Activated gamma-delta T cell (primary cell): Measurements from ENCODE around the gene EGLN2.
"Not testable (repeated sequence)": the region's sequence is repeated elsewhere in the genome, so short reads cannot be mapped to it uniquely, and the experiment has no call there.

Experiments
- DNase-seq: peaks from one replicate; lab custom pipeline; 2025; lab: John Stamatoyannopoulos, UW

The EGLN2 gene

DNA sequence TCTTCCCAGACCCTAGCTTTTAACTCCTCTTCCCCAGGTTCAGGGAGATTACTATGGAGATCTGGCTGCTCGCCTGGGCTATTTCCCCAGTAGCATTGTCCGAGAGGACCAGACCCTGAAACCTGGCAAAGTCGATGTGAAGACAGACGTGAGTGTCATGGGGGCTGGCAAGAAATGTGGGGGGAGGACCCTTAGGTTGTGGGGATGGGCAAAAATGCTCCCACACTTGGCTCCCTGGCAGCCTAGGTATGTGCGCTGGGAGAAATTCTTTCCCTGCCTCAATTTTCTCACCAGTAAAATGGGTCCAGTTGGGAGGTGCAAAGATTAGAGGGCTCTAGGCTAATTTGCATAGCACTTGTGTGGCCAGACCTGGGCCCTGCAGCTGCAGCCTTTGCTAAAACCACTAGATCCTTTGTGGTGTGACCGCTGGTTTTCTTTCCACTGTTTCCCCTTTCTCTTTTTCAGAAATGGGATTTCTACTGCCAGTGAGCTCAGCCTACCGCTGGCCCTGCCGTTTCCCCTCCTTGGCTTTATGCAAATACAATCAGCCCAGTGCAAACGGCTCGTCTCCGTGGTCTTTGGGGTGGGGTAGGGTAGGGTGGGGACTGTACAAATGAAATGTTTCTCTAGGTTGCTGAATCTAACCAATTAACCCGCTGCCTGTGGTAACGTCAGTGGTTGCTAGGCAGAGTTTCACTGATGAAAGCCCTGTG, 21.9 kb upstream of the EGLN2 start:
- no peak for DNase-seq

GRCh38 chr19:40777645-40777936, 21.4 kb upstream of the EGLN2 start:
- no peak for DNase-seq

- DNase-seq: peak; percentile 100
Observed at GRCh38 chr19:40777937-40778705, 20.9 kb upstream of the EGLN2 start, which contains the start of gene RAB4B. Gene RAB4B (plus strand): TSS chr19:40778247. CDS start chr19:40778376, 129 bp downstream.

- no peak for DNase-seq
Observed at GRCh38 chr19:40778706-40779284, 20.2 kb upstream of the EGLN2 start.

GRCh38 chr19:40780582-40780981, 18.4 kb upstream of the EGLN2 start:
- no peak for DNase-seq

DNA sequence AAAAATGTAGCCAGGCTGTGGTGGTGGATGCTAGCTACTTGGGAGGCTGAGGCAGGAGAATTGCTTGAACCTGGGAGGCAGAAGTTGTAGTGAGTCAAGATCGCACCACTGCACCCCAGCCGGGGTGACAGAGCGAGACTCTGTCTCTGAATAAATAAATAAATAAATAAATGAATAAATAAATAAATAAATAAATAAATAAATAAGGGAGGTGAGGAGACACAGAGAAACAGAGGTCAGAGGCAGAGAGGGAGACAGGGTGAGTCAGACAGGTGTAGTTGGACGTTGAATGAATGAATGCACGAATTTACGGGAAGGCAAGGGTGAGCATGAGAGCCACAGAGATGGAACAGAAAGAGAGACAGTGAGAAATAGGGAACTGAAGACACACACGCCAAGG, 17.9 kb upstream of the EGLN2 start:
- DNase-seq: no peak

DNA sequence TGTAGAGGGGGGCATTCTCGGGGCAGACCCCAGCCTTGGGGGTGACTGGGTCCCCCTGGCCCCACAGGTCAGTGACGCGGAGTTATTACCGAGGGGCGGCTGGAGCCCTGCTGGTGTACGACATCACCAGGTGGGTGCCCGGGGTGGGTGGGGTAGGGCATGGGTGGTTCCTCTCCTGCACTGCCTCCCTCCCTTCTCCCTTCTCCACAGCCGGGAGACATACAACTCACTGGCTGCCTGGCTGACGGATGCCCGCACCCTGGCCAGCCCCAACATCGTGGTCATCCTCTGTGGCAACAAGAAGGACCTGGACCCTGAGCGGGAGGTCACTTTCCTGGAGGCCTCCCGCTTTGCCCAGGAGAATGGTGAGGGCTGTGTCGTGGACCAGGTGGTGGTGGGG, 15.3 kb upstream of the EGLN2 start:
- no peak for DNase-seq

- not testable (repeated sequence) for DNase-seq
Observed at GRCh38 chr19:40784146-40784545, 14.8 kb upstream of the EGLN2 start.

- DNase-seq: no peak
Observed at GRCh38 chr19:40785526-40785925, 13.5 kb upstream of the EGLN2 start.

DNA sequence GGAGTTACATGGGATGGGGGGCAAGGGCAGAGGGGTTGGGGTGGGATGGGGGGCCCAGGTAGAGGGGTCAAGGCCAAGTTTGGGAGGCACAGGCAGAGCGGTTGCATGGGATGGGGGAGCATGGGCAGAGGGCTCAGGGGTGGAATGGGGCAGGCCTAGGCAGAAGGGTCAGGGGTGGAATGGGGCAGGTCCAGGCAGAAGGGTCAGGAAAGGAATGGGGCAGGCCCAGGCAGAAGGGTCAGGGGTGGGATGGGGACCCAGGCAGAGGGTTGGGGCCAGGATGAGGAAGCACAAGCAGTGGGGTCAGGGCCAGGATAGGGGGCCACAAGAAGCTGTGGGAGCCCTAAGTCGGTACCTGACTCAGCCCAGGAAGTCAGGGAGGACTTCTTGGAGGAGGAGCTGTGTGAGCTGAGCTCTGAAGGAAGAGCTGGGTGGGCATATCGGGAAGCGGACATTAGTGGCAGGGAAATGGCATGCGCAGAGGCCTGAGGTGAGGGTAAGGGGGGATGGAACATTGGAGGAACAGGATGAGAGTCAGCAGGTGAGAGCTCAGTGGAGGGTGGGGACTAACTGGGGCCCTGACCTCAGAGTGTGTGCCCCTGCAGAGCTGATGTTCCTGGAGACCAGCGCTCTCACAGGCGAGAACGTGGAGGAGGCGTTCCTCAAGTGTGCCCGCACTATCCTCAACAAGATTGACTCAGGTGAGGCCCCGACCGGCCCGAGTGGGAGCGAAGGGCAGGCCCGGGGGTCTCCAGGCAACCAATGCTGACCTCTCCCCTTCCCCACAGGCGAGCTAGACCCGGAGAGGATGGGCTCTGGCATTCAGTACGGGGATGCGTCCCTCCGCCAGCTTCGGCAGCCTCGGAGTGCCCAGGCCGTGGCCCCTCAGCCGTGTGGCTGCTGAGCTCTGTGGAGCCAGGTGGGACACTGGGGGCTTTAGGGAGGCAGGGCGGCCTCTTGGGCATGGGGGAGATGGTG, 12.6 kb upstream of the EGLN2 start:
- no peak for DNase-seq

GRCh38 chr19:40791349-40791748, 7.6 kb upstream of the EGLN2 start:
- DNase-seq: no peak

DNA sequence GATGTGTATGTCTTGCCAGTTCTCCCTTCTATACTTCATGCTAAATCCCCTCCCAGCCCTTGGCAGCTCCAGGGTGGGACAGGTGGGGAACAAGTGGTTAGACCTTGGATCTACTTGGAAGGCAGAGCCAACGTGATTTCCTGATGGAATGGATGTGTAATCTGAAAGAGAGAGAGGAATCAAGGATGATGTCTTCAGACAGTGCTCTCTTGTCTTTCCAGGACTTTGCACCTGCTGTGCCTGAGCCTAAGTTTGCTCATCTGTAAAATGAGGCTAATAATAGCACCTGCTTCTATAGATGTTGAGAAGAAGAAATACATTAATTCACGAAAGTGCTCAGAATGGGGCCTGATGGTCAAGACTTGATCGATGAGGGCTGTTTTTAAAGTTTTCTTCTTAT, 7.0 kb upstream of the EGLN2 start:
- no peak for DNase-seq

- DNase-seq: no peak
Observed at GRCh38 chr19:40797166-40797962, 1.6 kb upstream of the EGLN2 start.

- DNase-seq: peak; percentile 42
Observed at GRCh38 chr19:40797963-40798682, 868 bp upstream of the EGLN2 start.

GRCh38 chr19:40799558-40800338, 757 bp downstream of the EGLN2 start:
- DNase-seq: peak; percentile 33

GRCh38 chr19:40800339-40800996, 1.5 kb downstream of the EGLN2 start:
- no peak for DNase-seq

DNA sequence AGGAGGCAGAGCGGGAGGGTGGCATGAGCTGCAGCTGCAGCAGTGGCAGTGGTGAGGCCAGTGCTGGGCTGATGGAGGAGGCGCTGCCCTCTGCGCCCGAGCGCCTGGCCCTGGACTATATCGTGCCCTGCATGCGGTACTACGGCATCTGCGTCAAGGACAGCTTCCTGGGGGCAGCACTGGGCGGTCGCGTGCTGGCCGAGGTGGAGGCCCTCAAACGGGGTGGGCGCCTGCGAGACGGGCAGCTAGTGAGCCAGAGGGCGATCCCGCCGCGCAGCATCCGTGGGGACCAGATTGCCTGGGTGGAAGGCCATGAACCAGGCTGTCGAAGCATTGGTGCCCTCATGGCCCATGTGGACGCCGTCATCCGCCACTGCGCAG, 2.0 kb downstream of the EGLN2 start:
- peak; percentile 31 for DNase-seq

DNA sequence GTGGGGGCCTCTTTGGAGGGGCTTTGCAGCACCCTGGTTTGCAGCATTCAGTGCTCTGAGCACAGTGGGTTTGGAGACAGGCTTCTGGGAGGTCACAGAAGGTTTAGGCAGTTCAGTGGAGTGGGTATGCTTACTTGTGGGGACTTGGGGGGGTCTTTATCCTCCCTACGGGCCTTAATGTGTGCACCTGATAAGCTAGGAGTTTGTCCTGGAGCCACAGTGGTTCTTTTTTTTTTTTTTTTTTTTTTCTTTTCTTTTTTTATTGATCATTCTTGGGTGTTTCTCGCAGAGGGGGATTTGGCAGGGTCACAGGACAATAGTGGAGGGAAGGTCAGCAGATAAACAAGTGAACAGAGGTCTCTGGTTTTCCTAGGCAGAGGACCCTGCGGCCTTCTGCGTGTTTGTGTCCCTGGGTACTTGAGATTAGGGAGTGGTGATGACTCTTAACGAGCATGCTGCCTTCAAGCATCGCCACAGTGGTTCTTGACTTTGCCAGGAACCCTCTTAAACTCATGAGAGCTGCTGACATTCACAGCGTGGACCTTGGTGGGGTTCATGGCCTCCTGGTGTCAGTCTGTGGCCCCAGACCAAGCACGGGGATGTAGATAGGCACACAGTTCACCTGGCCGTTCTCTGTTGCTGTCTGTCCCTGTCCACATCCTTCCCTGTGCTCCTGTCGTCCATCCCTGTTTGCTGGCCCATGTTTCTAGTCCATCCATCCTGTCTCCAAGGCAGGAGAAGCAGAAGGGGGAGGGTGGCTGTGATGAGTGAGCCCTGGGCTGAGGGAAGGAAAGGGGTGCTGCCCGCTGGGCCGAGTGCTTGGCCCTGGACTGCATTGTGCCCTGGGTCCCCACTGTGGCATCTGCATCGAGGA, 2.7 kb downstream of the EGLN2 start:
- DNase-seq: no peak
